WTC11 (cell line): ENCODE results near the gene CDH12. TPM values are rescaled to one million over a fixed set of nuclear protein-coding genes. Genes with fewer than 3 reads are reported as not detected.

Source experiments
- ATAC-seq: fragments of 200-7000 bp; cut with Tn5 transposase; 2 replicates; pipeline ENCODE4 v1.10.0; 2021; ENCODE audit warnings: mild to moderate bottlenecking, moderate library complexity
- CTCF ChIA-PET: fragments of 300-600 bp; sonication (Branson Sonifier 250); formaldehyde crosslinking; loops from one replicate; lab custom pipeline; 2021; ENCODE audit warnings: antibody characterized with exemption; lab: Charles Lee
- POLR2A ChIA-PET: fragments of 350-600 bp; sonication (Branson Sonifier 250); formaldehyde crosslinking; loops from one replicate; lab custom pipeline; 2021; ENCODE audit warnings: antibody characterized with exemption; lab: Charles Lee
- DNase-seq: peaks from one replicate; pipeline ENCODE4 v3.0.0; 2021; ENCODE audit warnings: low spot score
- H3K27ac Mint-ChIP-seq: 2 replicates; pipeline ENCODE4 v1.8.0; 2021; ENCODE audit warnings: mixed read lengths
- H3K27me3 Mint-ChIP-seq: 2 replicates; pipeline ENCODE4 v1.8.0; 2021; ENCODE audit warnings: low read depth, mild to moderate bottlenecking, moderate library complexity, mixed read lengths
- H3K36me3 Mint-ChIP-seq: 2 replicates; pipeline ENCODE4 v1.8.0; 2021; ENCODE audit warnings: mixed read lengths
- H3K4me1 Mint-ChIP-seq: 2 replicates; pipeline ENCODE4 v1.8.0; 2022; ENCODE audit warnings: mixed read lengths
- H3K4me3 Mint-ChIP-seq: 2 replicates; pipeline ENCODE4 v1.8.0; 2021; ENCODE audit warnings: mild to moderate bottlenecking, moderate library complexity, mixed read lengths
- H3K9me3 Mint-ChIP-seq: 2 replicates; pipeline ENCODE4 v1.8.0; 2021; ENCODE audit warnings: mixed read lengths
- ARID4B ChIP-seq: sonication (generic); formaldehyde crosslinking; IDR thresholded peaks from 2 replicates; pipeline ENCODE4 v1.8.0; 2023; ENCODE audit warnings: missing genetic modification reagents, mild to moderate bottlenecking, borderline replicate concordance
- ATF6 ChIP-seq: sonication (generic); formaldehyde crosslinking; IDR thresholded peaks from 2 replicates; pipeline ENCODE4 v1.8.1; 2023; ENCODE audit warnings: mild to moderate bottlenecking, missing genetic modification reagents
- E2F4 ChIP-seq: sonication (generic); formaldehyde crosslinking; IDR thresholded peaks from 2 replicates; pipeline ENCODE4 v1.8.1; 2022; ENCODE audit warnings: low read depth, mild to moderate bottlenecking, moderate library complexity, missing genetic modification reagents, borderline replicate concordance
- ETV6 ChIP-seq: sonication (generic); formaldehyde crosslinking; IDR thresholded peaks from 2 replicates; pipeline ENCODE4 v1.8.1; 2022; ENCODE audit warnings: mild to moderate bottlenecking, missing genetic modification reagents
- GTF2I ChIP-seq: fragments of 250-450 bp; sonication (Bioruptor Pico); conservative IDR thresholded peaks from 2 replicates; pipeline ENCODE4 v1.4.0; 2021; ENCODE audit warnings: mild to moderate bottlenecking
- IRF1 ChIP-seq: sonication (generic); formaldehyde crosslinking; IDR thresholded peaks from 2 replicates; pipeline ENCODE4 v1.8.0; 2023; ENCODE audit warnings: missing genetic modification reagents
- IRF2 ChIP-seq: sonication (generic); formaldehyde crosslinking; IDR thresholded peaks from 2 replicates; pipeline ENCODE4 v1.8.0; 2022; ENCODE audit warnings: low read depth, missing genetic modification reagents, borderline replicate concordance
- PRDM15 ChIP-seq: sonication (generic); formaldehyde crosslinking; IDR thresholded peaks from 2 replicates; pipeline ENCODE4 v1.8.0; 2022; ENCODE audit warnings: missing genetic modification reagents
- RELA ChIP-seq: sonication (generic); formaldehyde crosslinking; IDR thresholded peaks from 2 replicates; pipeline ENCODE4 v1.8.1; 2022; ENCODE audit warnings: missing genetic modification reagents, mild to moderate bottlenecking, borderline replicate concordance
- TP53 ChIP-seq: sonication (generic); formaldehyde crosslinking; IDR thresholded peaks from 2 replicates; pipeline ENCODE4 v1.8.1; 2023; ENCODE audit warnings: mild to moderate bottlenecking, missing genetic modification reagents
- ZBTB43 ChIP-seq: sonication (generic); formaldehyde crosslinking; IDR thresholded peaks from 2 replicates; pipeline ENCODE4 v1.8.1; 2023; ENCODE audit warnings: mild to moderate bottlenecking, missing genetic modification reagents
- ZNF138 ChIP-seq: sonication (generic); formaldehyde crosslinking; conservative IDR thresholded peaks from 2 replicates; pipeline ENCODE4 v1.8.1; 2022; ENCODE audit warnings: mild to moderate bottlenecking, moderate library complexity, missing genetic modification reagents
- total RNA-seq: library from RNA; stranded (reverse); gene quantifications from 3 replicates; pipeline ENCODE4 v1.2.3, GENCODE V29; 2021

CDH12 gene
- total RNA-seq, 1 experiment from 2014 or later: not detected

- TF ChIP-seq TP53 (CRISPR knock-in tag) (no peak), IRF2 (no peak), GTF2I (CRISPR knock-in tag) (no peak), E2F4 (CRISPR knock-in tag) (no peak), ETV6 (CRISPR knock-in tag) (no peak), ZBTB43 (no peak), IRF1 (CRISPR knock-in tag) (no peak), PRDM15 (CRISPR knock-in tag) (no peak), ZNF138 (CRISPR knock-in tag) (no peak), ATF6 (CRISPR knock-in tag) (no peak), ARID4B (CRISPR knock-in tag) (no peak), RELA (CRISPR knock-in tag) (no peak)
- TF ChIP-seq, all 79 proteins: peak for 0
- no peak overlapping the region for H3K4me3 Mint-ChIP-seq
- ATAC-seq: no peak
Observed at GRCh38 chr5:22649074-22649473, 204.1 kb downstream of the CDH12 start.

More at GRCh38 chr5:22649074-22649473, 204.1 kb downstream of the CDH12 start:
- Mint-ChIP-seq H3K27ac (no peak overlapping the region), H3K27me3 (no peaks in the 10 kb centered on the region), H3K4me1 (peaks cover 15% of the 10 kb centered on the region), H3K9me3 (no peaks in the 10 kb centered on the region), H3K36me3 (no peaks in the 10 kb centered on the region)
- no peak for DNase-seq
- ChIA-PET POLR2A (no interaction called here), CTCF (no interaction called here)
